COLO668 (cell line): ENCODE measurements around the gene TULP3.
"Not testable (repeated sequence)": the region's sequence is repeated elsewhere in the genome, so short reads cannot be mapped to it uniquely, and the experiment has no call there.

ENCODE experiments used
- DNase-seq: peaks from one replicate; lab custom pipeline; 2025; ENCODE audit not compliant: unreplicated experiment; lab: John Stamatoyannopoulos, UW

Gene TULP3

GRCh38 chr12:2890388-2891239, at the start of gene TULP3:
Gene TULP3, plus strand, starts transcription at chr12:2890891. Its CDS starts 57 bp downstream, at chr12:2890948.
- DNase-seq: peak; percentile 94

- no peak for DNase-seq
These were observed 49.5 kb upstream of the TULP3 start for GRCh38 chr12:2841056-2841650.

- DNase-seq: no peak
These were observed 47.7 kb upstream of the TULP3 start for GRCh38 chr12:2842948-2843347.

- no peak for DNase-seq
These were observed 45.9 kb upstream of the TULP3 start for GRCh38 chr12:2844786-2845185.

- DNase-seq: no peak
These were observed 45.4 kb upstream of the TULP3 start for GRCh38 chr12:2845280-2845679.

GRCh38 chr12:2851931-2852330, 38.8 kb upstream of the TULP3 start:
- DNase-seq: no peak

- DNase-seq: peak; percentile 39
These were observed 37.1 kb upstream of the TULP3 start for GRCh38 chr12:2853626-2854025.

GRCh38 chr12:2854669-2855453, 35.8 kb upstream of the TULP3 start:
- DNase-seq: no peak

GRCh38 chr12:2855546-2855945, 35.1 kb upstream of the TULP3 start:
- no peak for DNase-seq

GRCh38 chr12:2856051-2856450, 34.6 kb upstream of the TULP3 start:
- no peak for DNase-seq

GRCh38 chr12:2857021-2857431, 33.7 kb upstream of the TULP3 start, which contains the start of gene TEX52:
Gene TEX52, minus strand, starts transcription at chr12:2857039. Its CDS starts 13 bp downstream, at chr12:2857026.
- DNase-seq: peak; percentile 36

GRCh38 chr12:2857576-2857975, 33.1 kb upstream of the TULP3 start:
- DNase-seq: no peak

GRCh38 chr12:2858334-2858733, 32.4 kb upstream of the TULP3 start:
- no peak for DNase-seq

GRCh38 chr12:2858944-2859421, 31.7 kb upstream of the TULP3 start:
- no peak for DNase-seq

GRCh38 chr12:2860170-2860569, 30.5 kb upstream of the TULP3 start:
- no peak for DNase-seq

- DNase-seq: no peak
These were observed 27.8 kb upstream of the TULP3 start for GRCh38 chr12:2862876-2863275.

- DNase-seq: not testable (repeated sequence)
These were observed 27.3 kb upstream of the TULP3 start for GRCh38 chr12:2863402-2863801.

GRCh38 chr12:2864198-2864597, 26.5 kb upstream of the TULP3 start:
- DNase-seq: no peak

- DNase-seq: not testable (repeated sequence)
These were observed 21.6 kb upstream of the TULP3 start for GRCh38 chr12:2868986-2869632.

GRCh38 chr12:2876431-2877046, 14.2 kb upstream of the TULP3 start:
- DNase-seq: peak; percentile 13
